ENCODE measurements around the gene RASSF1. TPM values are rescaled to one million over a fixed set of nuclear protein-coding genes. Genes with fewer than 3 reads are reported as not detected.
A peak's percentile ranks its signal among the peaks of the same experiment; 100 is the strongest.

RASSF1 gene
- total RNA-seq, 1 donor from 2014 or later: 13.7 TPM

GRCh38 chr3:50350213-50350526, 9.5 kb upstream of the RASSF1 start:
- H3K27ac Mint-ChIP-seq: peak overlapping the region; percentile 9
- TF ChIP-seq EZH2 (IDR thresholded peaks at IDR 0.05) (no peak), EZH2phosphoT487 (IDR thresholded peaks at IDR 0.05) (no peak), CTCF (IDR thresholded peaks at IDR 0.05) (no peak)
- H3K9me3 ChIP-seq (ENCODE audit: low read depth): no peaks in the 10 kb centered on the region
- no peaks in the 10 kb centered on the region for H3K9me3 Mint-ChIP-seq
- H2AFZ ChIP-seq (replicated peaks): peak overlapping the region; percentile 91
- H3K9ac ChIP-seq: peak overlapping the region; percentile 17
- H3K4me2 ChIP-seq: peak overlapping the region; percentile 93
- DNase-seq (ENCODE audit: low spot score): no peak
- peaks cover 11% of the 10 kb centered on the region for H3K27me3 Mint-ChIP-seq (ENCODE audit: insufficient read depth, low read depth)
- H3K4me1 Mint-ChIP-seq: peaks cover 25% of the 10 kb centered on the region
- peak overlapping the region; percentile 84 for H3K4me3 ChIP-seq
- no peaks in the 10 kb centered on the region for H3K36me3 ChIP-seq
- peaks cover 13% of the 10 kb centered on the region for H3K27me3 ChIP-seq
- H3K4me1 ChIP-seq: peaks cover 10% of the 10 kb centered on the region
- peaks cover 9% of the 10 kb centered on the region for H3K79me2 ChIP-seq (ENCODE audit: low read depth)
- peaks cover 26% of the 10 kb centered on the region for H3F3A ChIP-seq (ENCODE audit: low read depth)
- H3K36me3 Mint-ChIP-seq: peaks cover 5% of the 10 kb centered on the region
- peak overlapping the region; percentile 94 for H3K4me3 Mint-ChIP-seq
- peaks cover 11% of the 10 kb centered on the region for H4K20me1 ChIP-seq (ENCODE audit: low read depth)
- H3K27ac ChIP-seq: no peak overlapping the region

GRCh38 chr3:50347187-50347813, 6.7 kb upstream of the RASSF1 start:
- Histone ChIP-seq H3K4me2 (no peak overlapping the region), H3F3A (ENCODE audit: low read depth) (peaks cover 19% of the 10 kb centered on the region), H3K27me3 (peaks cover 42% of the 10 kb centered on the region), H3K79me2 (ENCODE audit: low read depth) (peaks cover 9% of the 10 kb centered on the region), H3K9ac (no peak overlapping the region), H3K9me3 (ENCODE audit: low read depth) (no peaks in the 10 kb centered on the region), H3K36me3 (no peaks in the 10 kb centered on the region), H3K27ac (no peak overlapping the region), H4K20me1 (ENCODE audit: low read depth) (peaks cover 11% of the 10 kb centered on the region), H3K4me1 (peaks cover 10% of the 10 kb centered on the region), H3K4me3 (no peak overlapping the region), H2AFZ (replicated peaks) (no peak overlapping the region)
- H3K4me3 Mint-ChIP-seq: no peak overlapping the region
- H3K36me3 Mint-ChIP-seq: peaks cover 2% of the 10 kb centered on the region
- no peak for TF ChIP-seq EZH2 (IDR thresholded peaks at IDR 0.05)
- peak; percentile 65 for TF ChIP-seq CTCF (IDR thresholded peaks at IDR 0.05)
- no peak overlapping the region for H3K27ac Mint-ChIP-seq
- H3K27me3 Mint-ChIP-seq (ENCODE audit: insufficient read depth, low read depth): peaks cover 17% of the 10 kb centered on the region
- H3K9me3 Mint-ChIP-seq: no peaks in the 10 kb centered on the region
- peaks cover 25% of the 10 kb centered on the region for H3K4me1 Mint-ChIP-seq
- peak; percentile 74 for DNase-seq (ENCODE audit: low spot score)

GRCh38 chr3:50345586-50346234, 5.1 kb upstream of the RASSF1 start, which contains the start of gene ZMYND10:
Gene ZMYND10 (minus strand): TSS chr3:50345732. CDS start chr3:50345579, 153 bp downstream.
- Mint-ChIP-seq H3K4me1 (peaks cover 18% of the 10 kb centered on the region), H3K27me3 (ENCODE audit: insufficient read depth, low read depth) (peaks cover 19% of the 10 kb centered on the region), H3K4me3 (peak within 1 kb of the TSS; percentile 84), H3K9me3 (no peaks in the 10 kb centered on the region), H3K27ac (no peak within 1 kb of the TSS), H3K36me3 (peaks cover 2% of the 10 kb centered on the region)
- H3K9me3 ChIP-seq (ENCODE audit: low read depth): no peaks in the 10 kb centered on the region
- peak within 1 kb of the TSS; percentile 94 for H2AFZ ChIP-seq (replicated peaks)
- peaks cover 3% of the 10 kb centered on the region for H4K20me1 ChIP-seq (ENCODE audit: low read depth)
- peaks cover 9% of the 10 kb centered on the region for H3K79me2 ChIP-seq (ENCODE audit: low read depth)
- H3K4me2 ChIP-seq: peak within 1 kb of the TSS; percentile 92
- DNase-seq (ENCODE audit: low spot score): peak; percentile 92
- H3K36me3 ChIP-seq: no peaks in the 10 kb centered on the region
- H3K4me3 ChIP-seq: peak within 1 kb of the TSS; percentile 56
- H3K9ac ChIP-seq: no peak within 1 kb of the TSS
- peaks cover 19% of the 10 kb centered on the region for H3F3A ChIP-seq (ENCODE audit: low read depth)
- H3K4me1 ChIP-seq: peaks cover 11% of the 10 kb centered on the region
- TF ChIP-seq EZH2phosphoT487 (IDR thresholded peaks at IDR 0.05): no peak
- peaks cover 58% of the 10 kb centered on the region for H3K27me3 ChIP-seq
- no peak within 1 kb of the TSS for H3K27ac ChIP-seq

- no peak for DNase-seq (ENCODE audit: low spot score)
- Histone ChIP-seq H3K9me3 (ENCODE audit: low read depth) (no peaks in the 10 kb centered on the region), H3K4me2 (peak overlapping the region; percentile 92), H3K4me3 (peak overlapping the region; percentile 56), H3K9ac (no peak overlapping the region), H3K36me3 (no peaks in the 10 kb centered on the region), H4K20me1 (ENCODE audit: low read depth) (peaks cover 3% of the 10 kb centered on the region), H3K79me2 (ENCODE audit: low read depth) (peaks cover 5% of the 10 kb centered on the region), H3F3A (ENCODE audit: low read depth) (peaks cover 19% of the 10 kb centered on the region), H2AFZ (replicated peaks) (no peak overlapping the region), H3K4me1 (peaks cover 13% of the 10 kb centered on the region), H3K27me3 (peaks cover 65% of the 10 kb centered on the region), H3K27ac (no peak overlapping the region)
- no peak for TF ChIP-seq EZH2phosphoT487 (IDR thresholded peaks at IDR 0.05)
- TF ChIP-seq CTCF (IDR thresholded peaks at IDR 0.05): no peak
- no peak for TF ChIP-seq EZH2 (IDR thresholded peaks at IDR 0.05)
- Mint-ChIP-seq H3K27ac (no peak overlapping the region), H3K36me3 (peaks cover under 1% of the 10 kb centered on the region), H3K9me3 (no peaks in the 10 kb centered on the region), H3K4me1 (peaks cover 14% of the 10 kb centered on the region), H3K27me3 (ENCODE audit: insufficient read depth, low read depth) (peaks cover 22% of the 10 kb centered on the region), H3K4me3 (peak overlapping the region; percentile 84)
Measured at GRCh38 chr3:50345008-50345407, 4.4 kb upstream of the RASSF1 start.
